WI38 (cell line): ENCODE measurements around the gene TRIO.

Source experiments
- H3K4me3 ChIP-seq: 2 replicates; pipeline ENCODE4 v1.5.1; 2011; ENCODE audit warnings: low read depth, mild to moderate bottlenecking, control low read depth, low read length
- TF ChIP-seq, protein P1 (sequence below): IDR thresholded peaks from 2 replicates; pipeline ENCODE4 v1.5.1; 2012; ENCODE audit warnings: low read depth, mild to moderate bottlenecking, control low read depth, low read length

The TRIO gene

DNA sequence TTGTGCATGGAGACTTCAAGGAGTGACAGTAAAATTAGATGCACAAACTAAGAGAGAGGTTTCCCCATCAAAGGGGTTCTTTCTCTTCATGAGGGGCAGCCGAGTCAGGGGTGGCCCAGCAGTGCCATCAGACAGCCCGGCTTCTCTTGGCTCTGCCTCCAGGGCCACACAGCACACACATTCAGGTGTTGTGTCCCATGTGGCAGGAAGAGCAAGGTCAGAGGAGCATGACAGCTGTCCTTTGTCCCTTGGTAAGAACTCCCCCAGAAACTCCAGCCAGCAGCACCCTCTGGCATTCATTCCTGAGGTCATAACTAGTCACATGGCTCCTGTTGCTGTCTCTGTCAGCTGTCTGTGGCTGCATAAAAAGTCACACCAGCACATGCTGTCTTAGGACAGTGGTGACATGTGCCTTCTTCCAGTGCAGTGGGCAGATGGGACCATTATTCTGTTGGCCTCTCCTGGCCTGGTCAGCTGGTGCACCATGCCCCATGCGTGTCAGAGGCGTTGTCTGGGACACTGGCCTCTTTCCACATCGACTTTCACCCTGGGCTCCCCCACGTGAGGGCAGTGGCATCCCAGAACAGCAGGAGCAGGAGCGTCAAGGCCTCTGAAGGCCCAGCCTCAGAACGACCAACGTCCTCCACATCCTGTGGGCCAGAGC lies 360.0 kb downstream of the TRIO start:
- TF ChIP-seq, protein P1, sequence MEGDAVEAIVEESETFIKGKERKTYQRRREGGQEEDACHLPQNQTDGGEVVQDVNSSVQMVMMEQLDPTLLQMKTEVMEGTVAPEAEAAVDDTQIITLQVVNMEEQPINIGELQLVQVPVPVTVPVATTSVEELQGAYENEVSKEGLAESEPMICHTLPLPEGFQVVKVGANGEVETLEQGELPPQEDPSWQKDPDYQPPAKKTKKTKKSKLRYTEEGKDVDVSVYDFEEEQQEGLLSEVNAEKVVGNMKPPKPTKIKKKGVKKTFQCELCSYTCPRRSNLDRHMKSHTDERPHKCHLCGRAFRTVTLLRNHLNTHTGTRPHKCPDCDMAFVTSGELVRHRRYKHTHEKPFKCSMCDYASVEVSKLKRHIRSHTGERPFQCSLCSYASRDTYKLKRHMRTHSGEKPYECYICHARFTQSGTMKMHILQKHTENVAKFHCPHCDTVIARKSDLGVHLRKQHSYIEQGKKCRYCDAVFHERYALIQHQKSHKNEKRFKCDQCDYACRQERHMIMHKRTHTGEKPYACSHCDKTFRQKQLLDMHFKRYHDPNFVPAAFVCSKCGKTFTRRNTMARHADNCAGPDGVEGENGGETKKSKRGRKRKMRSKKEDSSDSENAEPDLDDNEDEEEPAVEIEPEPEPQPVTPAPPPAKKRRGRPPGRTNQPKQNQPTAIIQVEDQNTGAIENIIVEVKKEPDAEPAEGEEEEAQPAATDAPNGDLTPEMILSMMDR = no peak
- no peak overlapping the region for H3K4me3 ChIP-seq

DNA sequence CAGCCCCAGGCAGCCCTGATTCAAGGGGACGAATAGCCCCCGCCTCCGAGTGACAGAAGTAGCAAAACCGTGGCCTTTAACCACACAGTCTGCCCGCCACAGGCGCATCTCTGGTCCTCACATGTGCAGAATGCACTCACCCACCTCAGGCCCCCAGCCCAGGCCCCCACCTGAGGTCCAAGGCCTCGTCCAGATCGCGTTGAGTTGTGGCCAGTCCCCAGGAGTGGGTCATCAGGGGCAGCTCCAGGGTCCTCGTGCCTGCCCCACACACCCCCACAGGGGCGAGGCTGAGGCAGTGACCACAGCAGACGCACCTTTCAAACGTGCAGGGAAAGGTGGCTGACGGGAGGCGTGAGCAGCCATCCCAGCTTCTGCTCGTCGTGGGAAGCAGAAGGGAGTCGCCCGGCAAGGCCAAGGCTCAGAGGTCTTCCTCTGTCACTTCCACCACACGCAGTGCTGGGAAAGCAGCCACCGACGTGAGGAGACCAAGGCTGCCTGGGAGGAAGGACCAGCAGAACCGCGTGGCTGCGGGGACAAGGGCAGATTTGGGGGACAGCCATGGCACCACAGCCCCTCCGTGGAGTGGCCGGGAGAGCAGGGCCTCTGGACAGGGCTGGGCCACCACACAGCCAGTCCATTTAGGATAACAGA lies 360.7 kb downstream of the TRIO start:
- TF ChIP-seq, protein P1 = no peak
- no peak overlapping the region for H3K4me3 ChIP-seq

DNA sequence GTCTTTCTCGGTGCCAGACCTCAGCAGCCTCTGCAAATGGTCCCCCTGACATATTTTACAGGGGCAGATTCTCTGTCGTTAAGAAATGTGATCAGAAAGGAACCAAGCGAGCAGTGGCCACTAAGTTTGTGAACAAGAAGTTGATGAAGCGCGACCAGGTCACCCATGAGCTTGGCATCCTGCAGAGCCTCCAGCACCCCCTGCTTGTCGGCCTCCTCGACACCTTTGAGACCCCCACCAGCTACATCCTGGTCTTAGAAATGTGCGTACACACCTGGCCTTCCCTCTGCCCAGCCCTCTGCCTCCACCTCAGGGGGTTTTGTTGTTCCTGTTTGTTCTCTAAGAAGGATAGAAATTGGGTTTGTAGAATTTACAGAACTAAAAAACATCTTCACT lies 361.2 kb downstream of the TRIO start:
- TF ChIP-seq, protein P1 = no peak
- no peak overlapping the region for H3K4me3 ChIP-seq

DNA sequence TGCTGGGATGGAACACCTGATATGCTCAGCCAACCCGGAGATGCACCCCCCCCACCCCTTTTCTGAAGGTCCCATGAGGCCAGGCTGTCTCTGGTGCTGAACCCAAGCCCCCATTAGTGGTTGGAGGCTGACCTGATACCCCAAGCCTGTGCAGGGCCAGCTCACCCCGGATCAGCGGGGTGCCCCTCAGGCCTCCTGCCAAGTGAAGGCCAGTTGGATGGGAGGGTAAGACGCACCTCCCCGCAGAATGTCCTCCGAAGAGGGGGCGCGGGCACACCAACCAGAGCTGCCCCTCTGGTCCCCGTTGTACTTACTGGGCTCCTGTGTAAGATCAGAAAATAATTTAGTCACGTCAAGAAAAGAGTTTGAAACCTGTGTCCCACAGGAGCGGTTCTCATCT lies 361.7 kb downstream of the TRIO start:
- TF ChIP-seq, protein P1 = no peak
- no peak overlapping the region for H3K4me3 ChIP-seq

DNA sequence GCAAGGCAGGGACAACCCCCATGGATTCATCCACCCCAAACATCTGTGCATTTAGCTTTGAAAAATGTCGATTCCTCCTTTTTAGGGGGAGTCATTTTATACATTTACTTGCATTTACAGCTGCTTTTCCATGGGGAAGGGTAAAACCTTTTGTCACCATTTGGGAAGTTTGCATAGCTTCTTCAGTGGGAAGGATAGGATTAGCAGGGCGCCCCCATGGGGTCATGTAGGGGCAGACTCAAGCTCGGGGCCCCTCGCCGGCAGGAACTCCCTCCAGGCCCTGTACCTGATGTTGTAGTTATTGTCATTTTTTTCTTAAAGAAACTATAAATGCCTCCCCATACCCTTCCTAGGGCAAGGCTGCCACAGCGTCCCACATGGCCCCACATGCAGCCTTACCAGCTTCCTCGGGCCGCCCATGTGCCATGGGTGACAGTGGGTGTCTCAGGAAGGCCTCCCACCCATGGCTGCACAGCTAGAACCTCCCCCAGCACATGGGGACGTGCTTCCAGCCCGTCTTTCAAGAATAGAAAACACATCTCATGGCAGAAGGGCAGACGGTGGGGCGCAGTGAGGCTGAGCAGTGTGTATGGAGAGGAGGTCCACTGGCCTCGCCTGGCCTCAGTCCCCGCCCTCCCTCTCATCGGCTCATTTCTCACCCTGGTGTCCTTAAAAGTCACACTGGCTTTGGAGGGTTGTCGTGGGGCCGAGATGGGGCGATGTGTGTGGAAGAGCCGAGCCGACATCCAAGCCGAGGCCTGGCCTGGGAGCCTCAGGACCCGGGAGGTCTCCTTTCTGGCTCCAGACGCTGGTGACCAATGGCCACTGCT lies 362.4 kb downstream of the TRIO start:
- H3K4me3 ChIP-seq = no peak overlapping the region
- TF ChIP-seq, protein P1 = no peak

DNA sequence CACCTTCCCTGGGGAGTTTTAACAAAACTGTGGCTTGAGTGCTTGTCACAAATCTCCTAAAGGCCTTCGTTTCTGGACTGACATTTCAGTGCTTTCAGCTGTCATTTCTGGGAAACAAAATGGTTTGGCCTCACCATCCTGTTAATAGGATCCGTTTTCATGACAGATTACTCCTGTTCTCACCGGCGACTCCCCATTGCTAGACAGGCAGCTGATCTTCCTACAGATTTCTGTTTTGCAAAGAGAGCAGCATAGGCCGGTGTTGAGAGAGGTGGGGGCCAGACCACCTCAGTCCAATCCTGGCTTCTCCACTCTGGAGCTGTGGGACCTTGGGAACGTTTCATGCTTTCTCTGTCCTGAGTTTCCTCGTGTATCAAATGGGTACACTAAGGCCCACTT lies 363.0 kb downstream of the TRIO start:
- TF ChIP-seq, protein P1 = no peak
- no peak overlapping the region for H3K4me3 ChIP-seq

DNA sequence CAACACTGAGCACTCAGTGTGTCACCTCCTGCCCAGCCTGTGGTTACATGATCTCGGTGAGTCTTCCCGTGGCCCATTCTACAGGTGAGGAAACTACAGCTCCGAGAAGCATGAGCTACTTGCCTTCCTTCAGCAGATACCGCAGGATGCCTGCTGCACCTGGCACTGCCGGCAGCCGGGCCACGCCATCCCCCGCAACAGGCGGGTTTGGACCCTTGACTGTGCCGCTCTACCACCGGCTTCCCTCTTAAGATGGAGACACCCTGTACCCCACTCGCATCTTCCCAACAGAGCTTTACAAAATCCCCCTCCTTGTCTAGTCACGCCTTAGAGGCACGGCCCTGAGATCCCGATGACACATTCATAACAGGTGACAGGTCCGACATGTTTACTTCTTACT lies 363.5 kb downstream of the TRIO start:
- no peak overlapping the region for H3K4me3 ChIP-seq
- TF ChIP-seq, protein P1 = no peak
